Esophagus mucosa (tissue), 1 donor: ENCODE data around the gene ZNF534. TPM values are rescaled to one million over a fixed set of nuclear protein-coding genes. Genes with fewer than 3 reads are reported as not detected.
A peak's percentile ranks its signal among the peaks of the same experiment; 100 is the strongest.
"Not testable (repeated sequence)": the region's sequence is repeated elsewhere in the genome, so short reads cannot be mapped to it uniquely, and the experiment has no call there.

Experiments
- ATAC-seq: fragments of 200-7000 bp; cut with Tn5 transposase; one replicate; pipeline ENCODE4 v1.9.1; 2020
- total RNA-seq: library from RNA; stranded (reverse); gene quantifications from one replicate; pipeline ENCODE4 v1.2.4, GENCODE V29; 2023
- donor health status: DM: yes; HTN: yes; CAD: no.

The ZNF534 gene
- not detected for total RNA-seq

GRCh38 chr19:52428937-52429336 is at the start of gene ZNF534:
Gene ZNF534, plus strand, starts transcription at chr19:52429148. Its CDS starts 2,327 bp downstream, at chr19:52431475.
- ATAC-seq: no peak

- no peak for ATAC-seq
These were observed 37.8 kb upstream of the ZNF534 start for GRCh38 chr19:52391135-52391534.

- ATAC-seq: peak; percentile 100
These were observed 31.5 kb upstream of the ZNF534 start, which contains the start of gene ZNF528 for GRCh38 chr19:52397310-52398080. Gene ZNF528, plus strand, starts transcription at chr19:52397849. Its CDS starts 4,165 bp downstream, at chr19:52402014.

GRCh38 chr19:52398081-52398441 is 30.9 kb upstream of the ZNF534 start:
- ATAC-seq: peak; percentile 46

- no peak for ATAC-seq
These were observed 18.7 kb upstream of the ZNF534 start for GRCh38 chr19:52410276-52410675.

GRCh38 chr19:52415711-52416110 is 13.2 kb upstream of the ZNF534 start:
- ATAC-seq: no peak

GRCh38 chr19:52442179-52442578 is 13.2 kb downstream of the ZNF534 start:
- no peak for ATAC-seq

- ATAC-seq: no peak
These were observed 15.6 kb downstream of the ZNF534 start for GRCh38 chr19:52444506-52444905.

- no peak for ATAC-seq
These were observed 22.3 kb downstream of the ZNF534 start for GRCh38 chr19:52451241-52451640.

- ATAC-seq: peak; percentile 49
These were observed 24.6 kb downstream of the ZNF534 start, which contains the start of gene ZNF578 for GRCh38 chr19:52453324-52454094. Gene ZNF578, plus strand, starts transcription at chr19:52453553. Its CDS starts 48,293 bp downstream, at chr19:52501846.

GRCh38 chr19:52464798-52465470 is 36.0 kb downstream of the ZNF534 start:
- no peak for ATAC-seq

- no peak for ATAC-seq
These were observed 44.9 kb downstream of the ZNF534 start for GRCh38 chr19:52473655-52474350.

GRCh38 chr19:52474351-52475127 is 45.6 kb downstream of the ZNF534 start:
- ATAC-seq: no peak

- not testable (repeated sequence) for ATAC-seq
These were observed 55.3 kb downstream of the ZNF534 start for GRCh38 chr19:52484111-52484743.

- ATAC-seq: not testable (repeated sequence)
These were observed 56.1 kb downstream of the ZNF534 start for GRCh38 chr19:52485064-52485463.

- ATAC-seq: not testable (repeated sequence)
These were observed 56.8 kb downstream of the ZNF534 start for GRCh38 chr19:52485561-52486240.

- ATAC-seq: no peak
These were observed 63.4 kb downstream of the ZNF534 start for GRCh38 chr19:52492201-52492993.

GRCh38 chr19:52492994-52493470 is 64.1 kb downstream of the ZNF534 start:
- ATAC-seq: no peak

GRCh38 chr19:52494518-52494917 is 65.6 kb downstream of the ZNF534 start:
- ATAC-seq: no peak
